SK-N-SH (cell line): Measurements from ENCODE around the gene SLC36A4.

Experiments used
- CTCF ChIP-seq: fragments of 200-600 bp; sonication (generic); IDR thresholded peaks from 2 replicates; pipeline ENCODE4 v1.6.1; 2017; ENCODE audit warnings: antibody characterized with exemption, mild to moderate bottlenecking, moderate library complexity
- EP300 ChIP-seq, 2 experiments: IDR thresholded peaks; 2 replicates each; pipeline versions ENCODE4 v1.4.0 to v1.6.1; 2012; ENCODE audit warnings: borderline replicate concordance in 1 of 2, low read depth in 1 of 2, low read length in 1 of 2
- FOXJ3 ChIP-seq: sonication (generic); formaldehyde crosslinking; IDR thresholded peaks from 2 replicates; pipeline ENCODE4 v1.5.1; 2020; ENCODE audit warnings: mild to moderate bottlenecking, missing genetic modification reagents
- POLR2AphosphoS5 ChIP-seq: IDR thresholded peaks from 2 replicates; pipeline ENCODE4 v1.6.1; 2012; ENCODE audit warnings: low read depth, low read length
- TAF1 ChIP-seq: IDR thresholded peaks from 2 replicates; pipeline ENCODE4 v1.6.1; 2012; ENCODE audit warnings: low read depth, mild to moderate bottlenecking, low read length, moderate library complexity, borderline replicate concordance

GRCh38 chr11:93122535-93123235 lies 75.1 kb downstream of the SLC36A4 start:
- no peak for TF ChIP-seq EP300 (IDR thresholded peaks at IDR 0.05; ENCODE audit: borderline replicate concordance in 1 of 2, low read depth in 1 of 2, low read length in 1 of 2)
- TF ChIP-seq POLR2AphosphoS5, result no peak
- TF ChIP-seq CTCF, result no peak
- no peak for TF ChIP-seq FOXJ3
- no peak for TF ChIP-seq TAF1
